ENCODE data around the gene REV3L.

Gene REV3L

GRCh38 chr6:111423055-111423633 is 59.9 kb downstream of the REV3L start:
- no peak for DNase-seq (ENCODE audit: low spot score)

GRCh38 chr6:111418971-111419693 is 63.9 kb downstream of the REV3L start:
- no peak for DNase-seq (ENCODE audit: low spot score)

- no peak for DNase-seq (ENCODE audit: low spot score)
Measured at GRCh38 chr6:111417946-111418345, 65.1 kb downstream of the REV3L start.

- no peak for DNase-seq (ENCODE audit: low spot score)
Measured at GRCh38 chr6:111417181-111417585, 65.8 kb downstream of the REV3L start.

GRCh38 chr6:111416529-111416928 is 66.5 kb downstream of the REV3L start:
- no peak for DNase-seq (ENCODE audit: low spot score)

DNA sequence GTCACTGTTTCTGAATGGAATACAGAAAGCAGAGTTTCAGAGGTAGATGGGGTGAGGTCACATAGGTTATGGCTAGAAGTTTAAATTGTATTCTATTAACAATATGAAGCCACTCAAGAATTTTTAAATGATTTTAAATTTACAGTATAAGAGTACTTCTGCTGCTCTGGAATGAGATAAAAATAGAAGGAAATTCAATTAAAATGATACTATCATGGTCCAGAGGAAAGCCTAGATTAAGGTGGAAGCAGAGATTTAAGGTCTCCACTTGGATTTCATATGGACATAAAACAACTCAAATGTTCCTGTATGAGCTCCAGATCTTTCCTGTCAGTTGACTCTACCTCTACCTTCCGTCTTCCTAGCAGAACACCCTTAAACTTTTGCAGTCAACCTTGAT is 68.6 kb downstream of the REV3L start:
- no peak for DNase-seq (ENCODE audit: low spot score)

DNA sequence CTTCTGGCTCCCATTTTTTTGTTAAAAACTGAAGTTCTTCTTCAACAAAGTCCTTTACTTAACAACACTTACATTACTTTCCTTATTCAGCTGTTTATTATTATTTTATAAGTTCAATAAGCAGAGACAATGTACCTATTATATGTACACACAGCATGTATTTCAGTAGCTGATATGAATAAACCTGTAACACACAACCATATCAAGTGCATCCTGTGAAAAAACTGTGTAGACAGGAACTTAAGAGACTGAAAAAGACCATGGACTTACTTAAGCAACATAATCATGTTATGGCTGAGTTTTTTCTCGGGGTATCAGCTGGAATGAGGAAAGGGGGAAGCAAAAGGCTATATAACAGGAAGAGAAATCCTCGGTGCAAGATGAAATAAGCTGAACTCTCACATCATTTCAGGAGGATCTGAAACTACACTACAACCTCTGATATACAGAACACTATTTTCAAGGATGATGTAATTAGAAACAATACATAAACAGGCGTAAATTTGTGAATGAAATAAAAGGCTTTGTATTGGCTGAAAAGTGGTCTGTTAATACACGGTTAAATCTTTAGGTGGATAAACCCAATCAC is 70.9 kb downstream of the REV3L start:
- no peak for DNase-seq (ENCODE audit: low spot score)

DNA sequence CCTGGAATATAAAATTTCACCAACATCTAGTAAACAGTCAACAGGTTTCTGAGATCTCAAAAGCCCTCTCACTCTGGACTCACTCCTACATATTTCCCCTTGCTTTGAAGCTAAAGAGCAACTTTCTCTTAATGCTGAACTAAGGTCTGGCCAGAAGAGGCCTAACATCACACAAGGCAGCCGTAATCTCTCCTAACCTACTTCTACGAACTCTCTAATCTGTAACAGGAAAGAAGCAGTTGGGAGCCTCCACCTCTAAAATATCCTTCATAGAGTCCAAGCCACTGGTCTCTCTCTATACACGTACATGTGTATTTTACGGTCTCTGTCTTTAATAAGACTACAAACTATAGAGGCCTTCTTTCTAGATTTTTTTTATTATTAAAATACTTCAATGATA is 72.0 kb downstream of the REV3L start:
- peak; percentile 11 for DNase-seq (ENCODE audit: low spot score)

DNA sequence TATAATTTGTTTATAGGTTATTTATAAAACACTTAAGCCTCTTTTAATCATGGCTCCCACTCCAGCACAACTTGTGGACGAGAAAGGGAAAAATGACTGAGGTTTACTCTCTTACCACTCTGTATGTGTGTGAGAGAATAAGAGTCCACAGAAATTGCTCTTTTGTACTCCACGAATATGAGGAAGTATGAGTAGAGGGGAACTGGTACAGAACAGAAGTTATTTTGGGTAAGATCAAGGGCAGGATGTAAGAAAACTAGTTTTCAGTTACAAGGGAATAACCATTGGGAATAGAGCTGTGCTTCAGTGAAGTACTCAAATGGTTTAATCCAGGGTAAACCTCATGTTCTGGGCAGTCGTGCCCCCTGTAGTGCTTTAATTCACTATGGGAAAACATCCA is 72.6 kb downstream of the REV3L start:
- no peak for DNase-seq (ENCODE audit: low spot score)

- no peak for DNase-seq (ENCODE audit: low spot score)
Measured at GRCh38 chr6:111409430-111409829, 73.6 kb downstream of the REV3L start.

GRCh38 chr6:111407686-111408085 is 75.3 kb downstream of the REV3L start:
- DNase-seq (ENCODE audit: low spot score), result no peak

GRCh38 chr6:111406200-111406721 is 76.8 kb downstream of the REV3L start:
- no peak for DNase-seq (ENCODE audit: low spot score)

DNA sequence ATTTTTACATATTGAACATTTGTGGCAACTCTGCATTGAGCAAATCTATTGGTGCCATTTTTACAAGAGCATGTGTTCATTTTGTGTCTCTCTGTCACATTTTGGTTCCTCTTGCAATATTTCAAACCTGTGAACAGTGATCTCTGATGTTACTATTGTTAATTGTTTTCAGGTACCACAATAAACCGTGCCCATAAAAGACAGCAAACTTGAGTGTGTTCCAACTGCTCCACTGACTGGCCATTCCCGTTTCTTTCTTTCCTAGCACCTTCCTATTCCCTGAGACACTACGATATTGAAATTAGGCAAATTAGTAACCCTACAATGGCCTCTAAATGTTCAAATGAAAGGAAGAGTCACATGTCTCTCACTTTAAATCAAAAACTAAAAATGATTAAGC is 79.6 kb downstream of the REV3L start:
- DNase-seq (ENCODE audit: low spot score), result no peak

GRCh38 chr6:111399626-111400025 is 83.4 kb downstream of the REV3L start:
- DNase-seq (ENCODE audit: low spot score), result no peak

DNA sequence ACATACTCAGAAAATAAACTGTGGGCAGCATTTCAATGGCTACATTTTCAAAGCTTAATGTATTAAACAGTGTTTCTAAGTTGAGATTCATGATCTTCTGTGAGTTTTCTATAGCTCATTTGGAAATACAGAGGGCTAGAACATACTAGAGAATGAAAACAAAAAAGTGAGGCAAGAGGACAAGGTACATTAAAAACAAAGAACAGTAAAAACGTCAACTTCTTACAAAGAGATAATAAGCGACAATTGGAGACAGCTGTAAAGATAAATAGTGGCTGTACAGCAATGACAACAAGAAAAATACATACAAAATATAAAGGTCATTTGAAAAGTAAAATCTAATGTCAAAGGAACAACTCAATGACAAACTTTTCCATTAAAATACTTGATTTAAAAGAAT is 94.3 kb downstream of the REV3L start:
- DNase-seq (ENCODE audit: low spot score), result no peak

GRCh38 chr6:111382476-111383294 is 100.3 kb downstream of the REV3L start:
- DNase-seq (ENCODE audit: low spot score), result no peak

- no peak for DNase-seq (ENCODE audit: low spot score)
Measured at GRCh38 chr6:111381728-111382127, 101.3 kb downstream of the REV3L start.

DNA sequence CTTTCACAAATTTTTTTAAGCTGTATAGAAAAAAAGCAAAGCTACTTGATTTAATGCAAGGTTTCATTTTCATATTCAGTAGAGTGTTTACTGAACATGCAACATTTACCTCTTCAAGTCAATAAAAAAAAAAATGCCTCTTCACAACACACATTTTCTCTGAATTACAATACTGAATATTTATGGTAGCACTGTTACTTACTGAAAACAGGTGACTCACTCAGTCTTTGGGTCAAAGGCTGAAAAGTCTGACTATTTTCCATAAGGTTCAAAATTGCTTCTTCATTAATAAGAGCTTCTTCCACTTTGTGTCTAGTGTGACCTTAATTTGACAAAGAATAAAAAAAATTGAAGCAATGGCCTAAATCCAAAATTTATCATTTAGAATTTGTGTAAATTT is 101.9 kb downstream of the REV3L start:
- DNase-seq (ENCODE audit: low spot score), result no peak

- DNase-seq (ENCODE audit: low spot score), result no peak
Measured at GRCh38 chr6:111379831-111380230, 103.2 kb downstream of the REV3L start.

GRCh38 chr6:111379302-111379701 is 103.7 kb downstream of the REV3L start:
- no peak for DNase-seq (ENCODE audit: low spot score)

- DNase-seq (ENCODE audit: low spot score), result peak; percentile 48
Measured at GRCh38 chr6:111377558-111378120, 105.4 kb downstream of the REV3L start.

DNA sequence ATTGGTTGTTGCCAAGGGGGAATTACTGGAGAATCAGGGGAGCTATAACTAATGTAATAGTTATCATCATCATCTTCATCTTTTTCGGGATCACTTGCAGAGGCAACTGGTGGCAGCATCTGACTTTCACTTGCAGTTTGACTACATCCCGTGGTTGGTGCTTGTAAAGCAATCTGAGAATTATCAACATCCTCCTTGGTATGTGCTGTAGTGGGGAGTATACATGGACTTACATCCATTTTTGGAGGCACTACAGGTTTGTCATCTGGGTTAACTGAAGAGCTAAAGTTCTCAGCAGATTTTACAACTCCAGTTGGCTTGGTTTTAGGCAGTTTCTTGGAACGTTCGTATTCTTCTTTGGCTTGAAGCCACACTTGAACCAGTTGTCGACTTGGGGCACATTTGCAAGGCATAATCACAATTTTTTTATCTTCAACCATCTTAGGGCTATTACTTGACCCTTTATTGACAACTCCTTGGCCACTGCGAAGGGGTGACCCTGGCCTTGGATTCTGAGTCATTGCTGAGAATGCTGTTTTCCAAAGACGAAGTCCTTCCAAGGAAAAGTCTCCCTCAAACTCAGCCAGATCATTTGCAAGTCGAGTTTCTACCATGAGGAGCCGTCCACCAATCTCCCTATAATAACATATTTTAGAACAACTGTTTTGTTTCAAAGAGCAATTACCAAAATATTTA is 115.5 kb downstream of the REV3L start:
- DNase-seq (ENCODE audit: low spot score), result no peak
